CD14-positive monocyte (primary cell): Measurements from ENCODE around the gene FAM162A. TPM values are rescaled to one million over a fixed set of nuclear protein-coding genes. Genes with fewer than 3 reads are reported as not detected.

Source experiments
- DNase-seq, 3 donors: peaks; one replicate each; pipeline ENCODE4 v3.0.0-alpha.2; 2011 to 2022
- H2AFZ ChIP-seq: 2 replicates; pipeline ENCODE4 v1.6.0; 2012; ENCODE audit warnings: mild to moderate bottlenecking, low read depth, low read length, inconsistent platforms; ENCODE audit not compliant: insufficient read depth, poor library complexity, severe bottlenecking
- H3K27ac ChIP-seq, 2 donors: 1 replicate in 1 of 2; 2 replicates in 1 of 2; pipeline ENCODE4 v1.5.1; 2012 to 2013; ENCODE audit warnings: low read length in 2 of 2, control low read depth in 1 of 2, inconsistent platforms in 1 of 2, low read depth in 1 of 2, mild to moderate bottlenecking in 1 of 2
- H3K27me3 ChIP-seq, 2 donors: one replicate each; pipeline versions ENCODE4 v1.6.0 to v1.6.1; 2011 to 2013; ENCODE audit warnings: low read length in 2 of 2; ENCODE audit not compliant: control insufficient read depth in 2 of 2, insufficient read depth in 2 of 2
- H3K36me3 ChIP-seq, 2 donors: replicated peaks in 1 of 2; 1 replicate in 1 of 2; 2 replicates in 1 of 2; pipeline versions ENCODE4 v1.5.1 to v1.6.1; 2012 to 2013; ENCODE audit warnings: low read length in 2 of 2, control low read depth in 1 of 2, inconsistent platforms in 1 of 2, mild to moderate bottlenecking in 1 of 2; ENCODE audit not compliant: insufficient read depth in 2 of 2, control insufficient read depth in 1 of 2
- H3K4me1 ChIP-seq, 2 donors: 1 replicate in 1 of 2; 2 replicates in 1 of 2; pipeline versions ENCODE4 v1.5.1 to v1.6.1; 2012 to 2013; ENCODE audit warnings: low read length in 2 of 2, control low read depth in 1 of 2, inconsistent platforms in 1 of 2, mild to moderate bottlenecking in 1 of 2, moderate library complexity in 1 of 2; ENCODE audit not compliant: insufficient read depth in 2 of 2, control insufficient read depth in 1 of 2
- H3K4me2 ChIP-seq: replicated peaks from 2 replicates; pipeline ENCODE3; 2012; ENCODE audit warnings: low read length, moderate library complexity, mild to moderate bottlenecking; ENCODE audit not compliant: poor library complexity, severe bottlenecking; ENCODE audit errors: extremely low read depth
- H3K4me3 ChIP-seq, 3 experiments: fragments of 200-600 bp in 1 of 3; sonication (generic) in 1 of 3; replicated peaks in 1 of 3; 1 replicate in 2 of 3; 2 replicates in 1 of 3; pipeline ENCODE4 v1.5.1; 2011 to 2013; ENCODE audit warnings: low read length in 3 of 3, mild to moderate bottlenecking in 3 of 3, control low read depth in 2 of 3, low read depth in 2 of 3, inconsistent platforms in 1 of 3, moderate library complexity in 1 of 3
- H3K79me2 ChIP-seq: 2 replicates; pipeline ENCODE4 v1.6.0; 2012; ENCODE audit warnings: mild to moderate bottlenecking, control low read depth, inconsistent platforms, low read length, moderate library complexity; ENCODE audit not compliant: insufficient read depth
- H3K9ac ChIP-seq: 2 replicates; pipeline ENCODE4 v1.6.0; 2017; ENCODE audit warnings: low read length, mild to moderate bottlenecking; ENCODE audit not compliant: insufficient read depth, poor library complexity, severe bottlenecking
- H3K9me3 ChIP-seq, 2 donors: replicated peaks in 1 of 2; 1 replicate in 1 of 2; 2 replicates in 1 of 2; pipeline versions ENCODE4 v1.5.1 to v1.6.1; 2012 to 2013; ENCODE audit warnings: low read length in 2 of 2, control low read depth in 1 of 2; ENCODE audit not compliant: control insufficient read depth in 1 of 2, insufficient read depth in 1 of 2
- H4K20me1 ChIP-seq: 2 replicates; pipeline ENCODE4 v1.6.0; 2012; ENCODE audit warnings: mild to moderate bottlenecking, low read length, control low read depth, moderate library complexity; ENCODE audit not compliant: insufficient read depth
- H3K27ac Mint-ChIP-seq, 7 donors: one replicate each; pipeline ENCODE4 v1.8.0; 2020; ENCODE audit warnings: mild to moderate bottlenecking in 7 of 7, mixed read lengths in 7 of 7, moderate library complexity in 6 of 7, inconsistent platforms in 2 of 7
- H3K27me3 Mint-ChIP-seq, 3 donors: one replicate each; pipeline ENCODE4 v1.8.0; 2021 to 2022; ENCODE audit warnings: low read depth in 3 of 3, mild to moderate bottlenecking in 3 of 3, mixed read lengths in 3 of 3, moderate library complexity in 3 of 3, inconsistent platforms in 1 of 3
- H3K36me3 Mint-ChIP-seq, 2 donors: one replicate each; pipeline ENCODE4 v1.8.0; 2020; ENCODE audit warnings: mixed read lengths in 2 of 2, inconsistent platforms in 1 of 2, mild to moderate bottlenecking in 1 of 2
- H3K4me1 Mint-ChIP-seq: one replicate; pipeline ENCODE4 v1.8.0; 2020; ENCODE audit warnings: mild to moderate bottlenecking, mixed read lengths
- H3K4me3 Mint-ChIP-seq, 2 donors: one replicate each; pipeline ENCODE4 v1.8.0; 2020; ENCODE audit warnings: mild to moderate bottlenecking in 2 of 2, mixed read lengths in 2 of 2, moderate library complexity in 1 of 2
- H3K9me3 Mint-ChIP-seq, 7 donors: one replicate each; pipeline ENCODE4 v1.8.0; 2020 to 2022; ENCODE audit warnings: mixed read lengths in 7 of 7, mild to moderate bottlenecking in 6 of 7, moderate library complexity in 6 of 7, inconsistent platforms in 2 of 7
- WGBS: methylation state at CpG from one replicate; pipeline ENCODE4 v1.1.5; 2013; ENCODE audit warnings: missing lambda C conversion rate; ENCODE audit not compliant: insufficient coverage; 5-methylcytosine and 5-hydroxymethylcytosine counted together
- intact Hi-C, 2 donors: fragments of 100-400 bp; cut with micrococcal nuclease; formaldehyde crosslinking; loops; one replicate each; pipeline versions ENCODE4 v1.15.0 to v1.15.1; 2023
- polyA plus RNA-seq, 3 donors: library from polyadenylated mRNA; depleted of rRNA in 1 of 3; unstranded in 2 of 3; stranded (reverse) in 1 of 3; fragments of 300-500 nt in 2 of 3; fragments of >200 nt in 1 of 3; fragmentation: Illumina TruSeq in 2 of 3; gene quantifications; 1 replicate in 2 of 3; 2 replicates in 1 of 3; pipeline ENCODE4 v1.2.3, GENCODE V29; 2012 to 2021
- TF ChIP-seq, protein P1 (sequence below): fragments of 200-600 bp; IDR thresholded peaks from one replicate; pipeline ENCODE4 v1.8.0; 2022; ENCODE audit warnings: antibody characterized with exemption, mild to moderate bottlenecking

FAM162A gene
- polyA plus RNA-seq, 3 donors: 6.8 to 28.5 (median 24.2) TPM

DNA sequence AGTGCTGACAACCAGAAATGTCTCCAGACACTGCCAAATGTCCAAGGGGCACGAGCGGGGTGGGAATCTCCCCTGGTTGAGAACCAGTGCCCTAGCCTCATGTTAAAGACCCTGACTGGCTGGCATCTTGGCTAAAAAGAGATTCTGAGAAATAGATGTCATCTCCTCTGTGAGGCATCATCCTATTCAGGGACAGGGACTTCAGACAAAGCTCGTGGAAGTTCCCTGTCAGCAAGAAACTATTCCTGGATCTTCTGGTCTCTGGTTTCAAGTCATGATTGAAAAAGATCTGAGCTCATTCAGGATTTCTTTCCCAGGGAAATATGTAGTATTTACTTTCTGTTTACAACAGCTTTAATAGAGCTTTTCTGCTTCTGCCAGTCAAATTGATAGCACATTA lies 21.0 kb downstream of the FAM162A start:
- peaks cover 26 to 31% of the 10 kb centered on the region in 2 donors for H3K36me3 Mint-ChIP-seq
- H3K9me3 Mint-ChIP-seq: peaks cover 0 to 2% (median 0%) of the 10 kb centered on the region in 7 donors
- Histone ChIP-seq H3K4me3 (no peak overlapping the region), H4K20me1 (no peaks in the 10 kb centered on the region), H3K9me3 (no peaks in the 10 kb centered on the region), H3K9ac (no peak overlapping the region), H3K36me3 (peaks cover 6 to 31% of the 10 kb centered on the region in 2 donors), H3K27me3 (no peaks in the 10 kb centered on the region), H3K4me1 (peaks cover 17 to 19% of the 10 kb centered on the region in 2 donors), H3K27ac (no peak overlapping the region), H3K79me2 (no peaks in the 10 kb centered on the region), H3K4me2 (no peak overlapping the region), H2AFZ (no peak overlapping the region)
- peaks cover 0 to 2% (median 0%) of the 10 kb centered on the region in 3 donors for H3K27me3 Mint-ChIP-seq
- DNase-seq: no peak
- intact Hi-C loops: no loop called here
- peaks cover 18% of the 10 kb centered on the region for H3K4me1 Mint-ChIP-seq
- no peak overlapping the region for H3K27ac Mint-ChIP-seq
- 83% methylated on average over 2 of the region's 3 CpGs for WGBS
- TF ChIP-seq, protein P1, sequence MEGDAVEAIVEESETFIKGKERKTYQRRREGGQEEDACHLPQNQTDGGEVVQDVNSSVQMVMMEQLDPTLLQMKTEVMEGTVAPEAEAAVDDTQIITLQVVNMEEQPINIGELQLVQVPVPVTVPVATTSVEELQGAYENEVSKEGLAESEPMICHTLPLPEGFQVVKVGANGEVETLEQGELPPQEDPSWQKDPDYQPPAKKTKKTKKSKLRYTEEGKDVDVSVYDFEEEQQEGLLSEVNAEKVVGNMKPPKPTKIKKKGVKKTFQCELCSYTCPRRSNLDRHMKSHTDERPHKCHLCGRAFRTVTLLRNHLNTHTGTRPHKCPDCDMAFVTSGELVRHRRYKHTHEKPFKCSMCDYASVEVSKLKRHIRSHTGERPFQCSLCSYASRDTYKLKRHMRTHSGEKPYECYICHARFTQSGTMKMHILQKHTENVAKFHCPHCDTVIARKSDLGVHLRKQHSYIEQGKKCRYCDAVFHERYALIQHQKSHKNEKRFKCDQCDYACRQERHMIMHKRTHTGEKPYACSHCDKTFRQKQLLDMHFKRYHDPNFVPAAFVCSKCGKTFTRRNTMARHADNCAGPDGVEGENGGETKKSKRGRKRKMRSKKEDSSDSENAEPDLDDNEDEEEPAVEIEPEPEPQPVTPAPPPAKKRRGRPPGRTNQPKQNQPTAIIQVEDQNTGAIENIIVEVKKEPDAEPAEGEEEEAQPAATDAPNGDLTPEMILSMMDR: no peak
- no peak overlapping the region for H3K4me3 Mint-ChIP-seq

DNA sequence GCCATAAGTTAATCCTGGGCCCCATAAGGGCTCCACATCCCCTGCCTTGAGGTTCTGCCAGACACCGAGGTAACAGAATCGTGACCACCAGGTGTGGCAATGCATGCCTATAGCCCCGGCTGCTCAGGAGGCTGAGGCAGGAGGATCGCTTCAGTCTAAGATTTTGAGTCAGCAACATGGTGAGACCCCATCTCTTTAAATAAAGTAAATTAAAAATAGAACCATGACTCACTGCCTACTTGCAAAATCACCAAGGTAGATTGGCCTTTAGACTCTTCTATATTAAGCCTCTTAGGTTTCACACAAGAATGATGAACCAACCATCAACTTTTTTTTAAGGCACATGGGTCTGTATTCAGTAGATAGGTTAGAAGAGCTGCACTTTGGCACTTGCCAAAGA lies 22.2 kb downstream of the FAM162A start:
- Histone ChIP-seq H3K9me3 (no peaks in the 10 kb centered on the region), H3K79me2 (peaks cover 9% of the 10 kb centered on the region), H3K9ac (no peak overlapping the region), H3K27me3 (no peaks in the 10 kb centered on the region), H3K27ac (no peak overlapping the region), H4K20me1 (no peaks in the 10 kb centered on the region), H3K36me3 (peaks cover 8 to 31% of the 10 kb centered on the region in 2 donors), H3K4me2 (no peak overlapping the region), H3K4me1 (peaks cover 20 to 22% of the 10 kb centered on the region in 2 donors), H2AFZ (no peak overlapping the region), H3K4me3 (no peak overlapping the region)
- Mint-ChIP-seq H3K4me1 (peaks cover 27% of the 10 kb centered on the region), H3K9me3 (peaks cover 0 to 2% (median 0%) of the 10 kb centered on the region in 7 donors), H3K27ac (no peak overlapping the region), H3K36me3 (peaks cover 26 to 33% of the 10 kb centered on the region in 2 donors), H3K4me3 (no peak overlapping the region), H3K27me3 (peaks cover 0 to 2% (median 0%) of the 10 kb centered on the region in 3 donors)
- DNase-seq: no peak
- intact Hi-C loops: no loop called here
- 100% methylated on average over 2 of the region's 4 CpGs for WGBS
- TF ChIP-seq, protein P1: no peak
